A549 (cell line): Measurements from ENCODE around the gene FAM229B. TPM values are rescaled to one million over a fixed set of nuclear protein-coding genes. Genes with fewer than 3 reads are reported as not detected.

Experiments
- ATAC-seq, 2 experiments: fragments of 200-7000 bp in 1 of 2; fragments of >200 bp in 1 of 2; cut with Nextera tagmentation in 1 of 2; cut with Tn5 transposase in 1 of 2; 3 replicates each; pipeline versions ENCODE4 v1.8.0 to v1.9.1; 2018 to 2020; ENCODE audit warnings: mild to moderate bottlenecking in 1 of 2, moderate library complexity in 1 of 2
- CTCF ChIA-PET: fragments of 300-600 bp; sonication (Branson Sonifier 250); formaldehyde crosslinking; extraction: SDS; loops from one replicate; lab custom pipeline; 2021; ENCODE audit warnings: antibody characterized with exemption, inconsistent platforms; lab: Yijun Ruan, JAX
- POLR2A ChIA-PET: fragments of 350-600 bp; formaldehyde crosslinking; extraction: SDS; loops from one replicate; lab custom pipeline; 2021; ENCODE audit warnings: antibody characterized with exemption, inconsistent platforms; lab: Yijun Ruan, JAX
- DNase-seq, 2 experiments: peaks; one replicate each; pipeline versions ENCODE4 v3.0.0 to v3.0.0-alpha.2; 2011 to 2016; ENCODE audit warnings: low read depth in 1 of 2, low spot score in 1 of 2
- FAIRE-seq: peaks from 2 replicates; lab custom pipeline; 2011; peaks lifted over from hg19 to GRCh38; lab: Jason Lieb, UNC
- H3K27ac ChIP-seq, 2 experiments: fragments of >200 bp; sonication (Bioruptor Twin); formaldehyde crosslinking; 3 replicates each; pipeline ENCODE4 v1.5.1; 2016 to 2017
- H3K4me1 ChIP-seq: fragments of >200 bp; sonication (Bioruptor Twin); formaldehyde crosslinking; 3 replicates; pipeline ENCODE4 v1.6.1; 2016
- H3K4me2 ChIP-seq: fragments of >200 bp; sonication (Bioruptor Twin); formaldehyde crosslinking; 3 replicates; pipeline ENCODE4 v1.6.1; 2016
- H3K4me3 ChIP-seq: fragments of >200 bp; sonication (Bioruptor Twin); formaldehyde crosslinking; 3 replicates; pipeline ENCODE4 v1.5.1; 2016
- H3K9me3 ChIP-seq: fragments of >200 bp; sonication (Bioruptor Twin); formaldehyde crosslinking; 3 replicates; pipeline ENCODE4 v1.6.1; 2016
- BHLHE40 ChIP-seq: IDR thresholded peaks from 2 replicates; pipeline ENCODE4 v1.6.1; 2012; ENCODE audit warnings: low read depth, low read length, inconsistent platforms
- CBX2 ChIP-seq: fragments of 200-600 bp; sonication (generic); IDR thresholded peaks from 2 replicates; pipeline ENCODE4 v1.6.1; 2016; ENCODE audit warnings: low read depth, mild to moderate bottlenecking, borderline replicate concordance
- CHD2 ChIP-seq: fragments of 150-350 bp; IDR thresholded peaks from 2 replicates; pipeline ENCODE4 v1.6.1; 2014; ENCODE audit warnings: low read length; ENCODE audit not compliant: partially characterized antibody
- EHF ChIP-seq: fragments of 250-450 bp; sonication (Bioruptor Pico); IDR thresholded peaks from 2 replicates; pipeline ENCODE4 v1.5.0; 2020; ENCODE audit warnings: mild to moderate bottlenecking
- FOXS1 ChIP-seq: fragments of 250-450 bp; sonication (Bioruptor Pico); IDR thresholded peaks from 2 replicates; pipeline ENCODE4 v1.5.0; 2020; ENCODE audit warnings: mild to moderate bottlenecking, moderate library complexity
- HOXA7 ChIP-seq: fragments of 250-450 bp; sonication (Bioruptor Pico); IDR thresholded peaks from 2 replicates; pipeline ENCODE4 v1.5.0; 2020; ENCODE audit warnings: mild to moderate bottlenecking, moderate library complexity
- HOXB5 ChIP-seq: fragments of 250-450 bp; sonication (Bioruptor Pico); IDR thresholded peaks from 2 replicates; pipeline ENCODE4 v1.5.0; 2020; ENCODE audit warnings: mild to moderate bottlenecking, moderate library complexity
- JUN ChIP-seq, 2 experiments: fragments of >200 bp; sonication (Bioruptor Twin); formaldehyde crosslinking; IDR thresholded peaks; 2 replicates in 1 of 2; 3 replicates in 1 of 2; pipeline ENCODE4 v1.6.1; 2016 to 2017
- JUNB ChIP-seq: fragments of >200 bp; sonication (Bioruptor Twin); formaldehyde crosslinking; IDR thresholded peaks from 2 replicates; pipeline ENCODE4 v1.6.1; 2016
- MYC ChIP-seq: IDR thresholded peaks from 2 replicates; pipeline ENCODE4 v1.6.1; 2012; ENCODE audit warnings: mild to moderate bottlenecking, inconsistent platforms, low read length, improper control_type of control experiment, borderline replicate concordance
- NFE2L2 ChIP-seq: fragments of 150-350 bp; conservative IDR thresholded peaks from 2 replicates; pipeline ENCODE4 v1.6.1; 2014; ENCODE audit warnings: low read length
- NPAS2 ChIP-seq: fragments of 250-450 bp; sonication (Bioruptor Pico); IDR thresholded peaks from 2 replicates; pipeline ENCODE4 v1.8.0; 2022; ENCODE audit warnings: mild to moderate bottlenecking, moderate library complexity, borderline replicate concordance
- NR3C1 ChIP-seq: fragments of >200 bp; sonication (Bioruptor Twin); formaldehyde crosslinking; IDR thresholded peaks from 3 replicates; pipeline ENCODE4 v1.6.1; 2017
- PHF8 ChIP-seq: fragments of 200-600 bp; sonication (generic); IDR thresholded peaks from 2 replicates; pipeline ENCODE4 v1.6.1; 2016; ENCODE audit warnings: low read depth, mild to moderate bottlenecking, antibody characterized with exemption, moderate library complexity, borderline replicate concordance
- RARB ChIP-seq: fragments of 250-450 bp; sonication (Bioruptor Pico); IDR thresholded peaks from 2 replicates; pipeline ENCODE4 v1.8.0; 2021; ENCODE audit warnings: mild to moderate bottlenecking, moderate library complexity
- SREBF2 ChIP-seq: fragments of 450-650 bp; IDR thresholded peaks from 2 replicates; pipeline ENCODE4 v1.6.1; 2014; ENCODE audit warnings: mild to moderate bottlenecking, moderate library complexity
- TFCP2L1 ChIP-seq: fragments of 250-450 bp; sonication (Bioruptor Pico); IDR thresholded peaks from 2 replicates; pipeline ENCODE4 v1.5.0; 2021; ENCODE audit warnings: mild to moderate bottlenecking
- ZC3H11A ChIP-seq: fragments of 450-650 bp; IDR thresholded peaks from 2 replicates; pipeline ENCODE4 v1.6.1; 2014; ENCODE audit warnings: antibody characterized with exemption, mild to moderate bottlenecking
- ZNF302 ChIP-seq: fragments of 250-450 bp; sonication (Bioruptor Pico); IDR thresholded peaks from 2 replicates; pipeline ENCODE4 v1.9.0; 2021; ENCODE audit warnings: inconsistent platforms, mild to moderate bottlenecking, moderate library complexity
- WGBS: methylation state at CpG from one replicate; pipeline ENCODE4 v1.1.6; 2017; ENCODE audit errors: missing lambda C conversion rate; 5-methylcytosine and 5-hydroxymethylcytosine counted together
- polyA plus RNA-seq, 4 experiments: library from polyadenylated mRNA; depleted of rRNA in 3 of 4; stranded (reverse); fragments of >200 nt; fragmentation: RNase III in 1 of 4; extraction: RNeasy Plus Mini Kit Qiagen cat#74134 plus additional on column Dnase treatment in 1 of 4; gene quantifications; 2 replicates in 3 of 4; 3 replicates in 1 of 4; pipeline ENCODE4 v1.2.3, GENCODE V29; 2011 to 2017
- TF ChIP-seq, protein P1 (sequence below): fragments of 200-600 bp; sonication (generic); IDR thresholded peaks from 2 replicates; pipeline ENCODE4 v1.6.1; 2016; ENCODE audit warnings: antibody characterized with exemption, mild to moderate bottlenecking, moderate library complexity
- TF ChIP-seq, protein P2 (sequence below): fragments of >200 bp; sonication (Bioruptor Twin); formaldehyde crosslinking; IDR thresholded peaks from 3 replicates; pipeline ENCODE4 v1.5.1; 2016
- TF ChIP-seq, protein P3 (sequence below): fragments of 450-650 bp; IDR thresholded peaks from 2 replicates; pipeline ENCODE4 v1.6.1; 2014; ENCODE audit warnings: antibody characterized with exemption
- TF ChIP-seq, protein P4 (sequence below): fragments of 150-350 bp; IDR thresholded peaks from 2 replicates; pipeline ENCODE4 v1.6.1; 2014; ENCODE audit warnings: low read depth, mild to moderate bottlenecking, low read length
- TF ChIP-seq, protein P5 (sequence below): fragments of >200 bp; sonication (Bioruptor Twin); formaldehyde crosslinking; IDR thresholded peaks from 2 replicates; pipeline ENCODE4 v1.6.1; 2016

FAM229B gene
- polyA plus RNA-seq, 2 of the 4 experiments (the other 2 are of a cell fraction), result 9.9 to 17.3 TPM

DNA sequence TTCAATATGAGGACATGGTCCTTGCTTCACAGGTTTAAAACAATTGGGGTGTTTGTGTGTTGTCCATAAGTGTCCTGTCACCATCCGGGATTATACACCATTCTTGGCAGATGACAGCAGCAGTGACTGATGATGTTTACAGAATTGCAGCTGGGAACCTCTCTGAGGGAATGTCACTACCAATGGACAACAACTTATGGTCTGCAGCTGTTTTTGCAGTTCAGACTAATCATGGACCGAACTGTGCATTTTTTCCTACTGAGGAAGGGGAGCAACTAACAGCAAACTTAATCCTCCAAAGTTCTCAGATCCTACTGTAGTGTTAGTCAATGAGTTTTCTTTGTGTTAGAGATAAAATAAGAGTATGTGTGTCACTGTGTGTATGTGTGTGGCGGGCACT lies 26.0 kb downstream of the FAM229B start:
- ATAC-seq (no peak), DNase-seq (no peak)
- CTCF ChIA-PET, result no interaction called here
- WGBS, result 38% methylated on average over 3 of the region's 3 CpGs
- no peak overlapping the region for H3K4me3 ChIP-seq
- no peak for TF ChIP-seq JUN (IDR thresholded peaks at IDR 0.05)
- TF ChIP-seq, protein P1, sequence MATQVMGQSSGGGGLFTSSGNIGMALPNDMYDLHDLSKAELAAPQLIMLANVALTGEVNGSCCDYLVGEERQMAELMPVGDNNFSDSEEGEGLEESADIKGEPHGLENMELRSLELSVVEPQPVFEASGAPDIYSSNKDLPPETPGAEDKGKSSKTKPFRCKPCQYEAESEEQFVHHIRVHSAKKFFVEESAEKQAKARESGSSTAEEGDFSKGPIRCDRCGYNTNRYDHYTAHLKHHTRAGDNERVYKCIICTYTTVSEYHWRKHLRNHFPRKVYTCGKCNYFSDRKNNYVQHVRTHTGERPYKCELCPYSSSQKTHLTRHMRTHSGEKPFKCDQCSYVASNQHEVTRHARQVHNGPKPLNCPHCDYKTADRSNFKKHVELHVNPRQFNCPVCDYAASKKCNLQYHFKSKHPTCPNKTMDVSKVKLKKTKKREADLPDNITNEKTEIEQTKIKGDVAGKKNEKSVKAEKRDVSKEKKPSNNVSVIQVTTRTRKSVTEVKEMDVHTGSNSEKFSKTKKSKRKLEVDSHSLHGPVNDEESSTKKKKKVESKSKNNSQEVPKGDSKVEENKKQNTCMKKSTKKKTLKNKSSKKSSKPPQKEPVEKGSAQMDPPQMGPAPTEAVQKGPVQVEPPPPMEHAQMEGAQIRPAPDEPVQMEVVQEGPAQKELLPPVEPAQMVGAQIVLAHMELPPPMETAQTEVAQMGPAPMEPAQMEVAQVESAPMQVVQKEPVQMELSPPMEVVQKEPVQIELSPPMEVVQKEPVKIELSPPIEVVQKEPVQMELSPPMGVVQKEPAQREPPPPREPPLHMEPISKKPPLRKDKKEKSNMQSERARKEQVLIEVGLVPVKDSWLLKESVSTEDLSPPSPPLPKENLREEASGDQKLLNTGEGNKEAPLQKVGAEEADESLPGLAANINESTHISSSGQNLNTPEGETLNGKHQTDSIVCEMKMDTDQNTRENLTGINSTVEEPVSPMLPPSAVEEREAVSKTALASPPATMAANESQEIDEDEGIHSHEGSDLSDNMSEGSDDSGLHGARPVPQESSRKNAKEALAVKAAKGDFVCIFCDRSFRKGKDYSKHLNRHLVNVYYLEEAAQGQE, result no peak
- no peak for TF ChIP-seq HOXB5 (CRISPR knock-in tag)
- no peak for TF ChIP-seq BHLHE40
- TF ChIP-seq HOXA7, result no peak
- no peak for TF ChIP-seq CBX2
- TF ChIP-seq NR3C1, result no peak
- TF ChIP-seq TFCP2L1, result no peak
- TF ChIP-seq ZNF302, result no peak
- TF ChIP-seq, protein P2, sequence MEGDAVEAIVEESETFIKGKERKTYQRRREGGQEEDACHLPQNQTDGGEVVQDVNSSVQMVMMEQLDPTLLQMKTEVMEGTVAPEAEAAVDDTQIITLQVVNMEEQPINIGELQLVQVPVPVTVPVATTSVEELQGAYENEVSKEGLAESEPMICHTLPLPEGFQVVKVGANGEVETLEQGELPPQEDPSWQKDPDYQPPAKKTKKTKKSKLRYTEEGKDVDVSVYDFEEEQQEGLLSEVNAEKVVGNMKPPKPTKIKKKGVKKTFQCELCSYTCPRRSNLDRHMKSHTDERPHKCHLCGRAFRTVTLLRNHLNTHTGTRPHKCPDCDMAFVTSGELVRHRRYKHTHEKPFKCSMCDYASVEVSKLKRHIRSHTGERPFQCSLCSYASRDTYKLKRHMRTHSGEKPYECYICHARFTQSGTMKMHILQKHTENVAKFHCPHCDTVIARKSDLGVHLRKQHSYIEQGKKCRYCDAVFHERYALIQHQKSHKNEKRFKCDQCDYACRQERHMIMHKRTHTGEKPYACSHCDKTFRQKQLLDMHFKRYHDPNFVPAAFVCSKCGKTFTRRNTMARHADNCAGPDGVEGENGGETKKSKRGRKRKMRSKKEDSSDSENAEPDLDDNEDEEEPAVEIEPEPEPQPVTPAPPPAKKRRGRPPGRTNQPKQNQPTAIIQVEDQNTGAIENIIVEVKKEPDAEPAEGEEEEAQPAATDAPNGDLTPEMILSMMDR, result no peak
- TF ChIP-seq MYC, result no peak
- TF ChIP-seq FOXS1 (CRISPR knock-in tag), result no peak
- TF ChIP-seq PHF8, result no peak
- TF ChIP-seq, protein P3, sequence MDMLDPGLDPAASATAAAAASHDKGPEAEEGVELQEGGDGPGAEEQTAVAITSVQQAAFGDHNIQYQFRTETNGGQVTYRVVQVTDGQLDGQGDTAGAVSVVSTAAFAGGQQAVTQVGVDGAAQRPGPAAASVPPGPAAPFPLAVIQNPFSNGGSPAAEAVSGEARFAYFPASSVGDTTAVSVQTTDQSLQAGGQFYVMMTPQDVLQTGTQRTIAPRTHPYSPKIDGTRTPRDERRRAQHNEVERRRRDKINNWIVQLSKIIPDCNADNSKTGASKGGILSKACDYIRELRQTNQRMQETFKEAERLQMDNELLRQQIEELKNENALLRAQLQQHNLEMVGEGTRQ, result no peak
- no peak for TF ChIP-seq NFE2L2
- TF ChIP-seq, all 56 proteins: peak for 0
- no peaks in the 10 kb centered on the region for H3K9me3 ChIP-seq
- POLR2A ChIA-PET, result no interaction called here
- FAIRE-seq, result no peak
- no peak overlapping the region for H3K27ac ChIP-seq
- no peaks in the 10 kb centered on the region for H3K4me1 ChIP-seq
- H3K4me2 ChIP-seq, result no peak overlapping the region

DNA sequence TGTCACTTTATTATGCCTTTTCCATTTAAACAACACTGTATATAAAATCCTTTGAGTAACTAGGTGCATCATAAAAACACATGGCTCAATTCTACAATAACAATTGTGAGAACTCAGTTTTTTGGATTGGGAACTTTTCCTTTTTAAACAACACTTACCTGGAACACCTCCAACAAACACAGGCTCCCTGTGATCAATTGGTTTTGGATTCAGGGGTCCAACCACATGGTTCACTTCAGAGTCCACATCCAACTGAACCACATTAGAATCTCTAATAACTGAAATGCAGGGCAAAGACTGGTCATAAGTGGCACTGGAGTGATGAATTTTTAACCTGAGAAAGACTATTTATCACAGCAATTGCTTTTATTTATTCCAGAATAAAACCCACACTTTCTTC lies 26.5 kb downstream of the FAM229B start:
- ATAC-seq, result no peak
- no peak overlapping the region for H3K27ac ChIP-seq
- FAIRE-seq, result no peak
- CTCF ChIA-PET, result no interaction called here
- no peak overlapping the region for H3K4me3 ChIP-seq
- no peaks in the 10 kb centered on the region for H3K4me1 ChIP-seq
- no peak for TF ChIP-seq MYC
- POLR2A ChIA-PET, result no interaction called here
- DNase-seq, result no peak
- H3K4me2 ChIP-seq, result no peak overlapping the region
- H3K9me3 ChIP-seq, result no peaks in the 10 kb centered on the region

DNA sequence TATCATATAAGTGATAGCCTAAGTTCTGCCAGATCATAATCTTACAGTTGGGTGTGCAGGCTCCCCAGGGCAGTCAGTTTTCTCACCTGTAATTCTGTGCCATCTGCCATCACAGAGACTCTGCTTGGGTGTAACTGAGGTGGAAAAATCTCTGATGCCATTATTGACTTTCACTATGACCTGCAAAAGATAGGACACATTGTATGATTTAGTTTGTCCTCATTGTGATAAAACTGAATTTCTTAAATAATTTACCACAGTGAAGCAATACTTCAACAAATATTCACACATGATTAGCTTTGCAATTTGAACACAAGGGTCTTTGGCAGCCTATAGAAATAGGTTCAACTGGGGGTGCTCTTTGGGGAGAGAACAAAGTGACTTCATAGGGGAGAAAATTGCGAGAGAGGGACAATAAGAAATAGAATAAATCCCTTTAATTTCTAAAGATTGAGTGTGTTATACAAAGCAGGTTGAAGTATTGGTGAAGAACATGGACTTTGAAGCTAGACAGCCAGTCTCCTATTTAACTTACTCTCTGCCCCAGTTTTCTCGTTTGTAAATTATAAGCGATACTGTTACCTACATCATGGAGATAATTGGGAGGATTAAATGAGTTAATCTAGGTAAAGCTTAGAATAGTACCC lies 27.3 kb downstream of the FAM229B start:
- DNase-seq (no peak), ATAC-seq (no peak), FAIRE-seq (no peak)
- H3K4me3 ChIP-seq, result no peak overlapping the region
- no peak overlapping the region for H3K27ac ChIP-seq
- no peak overlapping the region for H3K4me2 ChIP-seq
- 62% methylated on average over 3 of the region's 3 CpGs for WGBS
- H3K9me3 ChIP-seq, result no peaks in the 10 kb centered on the region
- no peaks in the 10 kb centered on the region for H3K4me1 ChIP-seq
- ChIA-PET POLR2A (no interaction called here), CTCF (interaction anchor here (1.2 kb wide), 1 partner anchor 48 kb away, joined by 3 read pairs; no protein-coding TSS in a partner anchor)
- no peak for TF ChIP-seq RARB
- TF ChIP-seq, protein P2, result no peak
- no peak for TF ChIP-seq MYC
- no peak for TF ChIP-seq ZC3H11A
- TF ChIP-seq JUN (IDR thresholded peaks at IDR 0.05), result no peak
- TF ChIP-seq NFE2L2, result no peak
- TF ChIP-seq EHF (CRISPR knock-in tag), result no peak
- TF ChIP-seq, protein P4, sequence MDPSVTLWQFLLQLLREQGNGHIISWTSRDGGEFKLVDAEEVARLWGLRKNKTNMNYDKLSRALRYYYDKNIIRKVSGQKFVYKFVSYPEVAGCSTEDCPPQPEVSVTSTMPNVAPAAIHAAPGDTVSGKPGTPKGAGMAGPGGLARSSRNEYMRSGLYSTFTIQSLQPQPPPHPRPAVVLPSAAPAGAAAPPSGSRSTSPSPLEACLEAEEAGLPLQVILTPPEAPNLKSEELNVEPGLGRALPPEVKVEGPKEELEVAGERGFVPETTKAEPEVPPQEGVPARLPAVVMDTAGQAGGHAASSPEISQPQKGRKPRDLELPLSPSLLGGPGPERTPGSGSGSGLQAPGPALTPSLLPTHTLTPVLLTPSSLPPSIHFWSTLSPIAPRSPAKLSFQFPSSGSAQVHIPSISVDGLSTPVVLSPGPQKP, result no peak
- TF ChIP-seq SREBF2, result no peak
- TF ChIP-seq ZNF302, result no peak
- TF ChIP-seq, protein P5, sequence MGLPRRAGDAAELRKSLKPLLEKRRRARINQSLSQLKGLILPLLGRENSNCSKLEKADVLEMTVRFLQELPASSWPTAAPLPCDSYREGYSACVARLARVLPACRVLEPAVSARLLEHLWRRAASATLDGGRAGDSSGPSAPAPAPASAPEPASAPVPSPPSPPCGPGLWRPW, result no peak
- TF ChIP-seq CHD2, result no peak
- no peak for TF ChIP-seq NPAS2 (CRISPR knock-in tag)
- no peak for TF ChIP-seq JUNB
- no peak for TF ChIP-seq CBX2
